Hematopoietic multipotent progenitor cell treated with erythropoietin and hydrocortisone succinate and interleukin-3 and kit ligand, for 4 days (in vitro differentiated cells): ENCODE results near the gene REC114.
"Not testable (repeated sequence)": the region's sequence is repeated elsewhere in the genome, so short reads cannot be mapped to it uniquely, and the experiment has no call there.

Experiments used
- DNase-seq: peaks from one replicate; pipeline ENCODE4 v3.0.0-alpha.2; 2015

Gene REC114

DNA sequence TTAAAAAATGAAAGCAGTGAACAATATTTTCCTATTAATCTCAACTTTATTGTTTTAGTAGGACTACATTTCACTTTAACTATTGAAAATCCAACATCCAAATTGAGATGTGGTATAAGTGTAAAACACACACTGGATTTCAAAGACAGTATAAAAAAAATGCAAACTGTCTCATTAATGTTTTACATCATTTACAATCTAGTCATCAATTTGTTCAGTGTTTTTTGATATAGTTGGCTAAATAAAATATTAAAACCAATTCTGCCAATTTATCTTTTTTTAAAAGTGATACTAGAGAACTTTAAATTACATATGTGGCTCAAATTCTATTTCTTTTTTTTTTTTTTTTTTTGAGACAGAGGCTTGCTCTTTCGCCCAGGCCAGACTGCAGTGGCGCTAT is 95.2 kb downstream of the REC114 start:
- DNase-seq = no peak

- DNase-seq = no peak
Observed at GRCh38 chr15:73538563-73539211, 95.7 kb downstream of the REC114 start.

DNA sequence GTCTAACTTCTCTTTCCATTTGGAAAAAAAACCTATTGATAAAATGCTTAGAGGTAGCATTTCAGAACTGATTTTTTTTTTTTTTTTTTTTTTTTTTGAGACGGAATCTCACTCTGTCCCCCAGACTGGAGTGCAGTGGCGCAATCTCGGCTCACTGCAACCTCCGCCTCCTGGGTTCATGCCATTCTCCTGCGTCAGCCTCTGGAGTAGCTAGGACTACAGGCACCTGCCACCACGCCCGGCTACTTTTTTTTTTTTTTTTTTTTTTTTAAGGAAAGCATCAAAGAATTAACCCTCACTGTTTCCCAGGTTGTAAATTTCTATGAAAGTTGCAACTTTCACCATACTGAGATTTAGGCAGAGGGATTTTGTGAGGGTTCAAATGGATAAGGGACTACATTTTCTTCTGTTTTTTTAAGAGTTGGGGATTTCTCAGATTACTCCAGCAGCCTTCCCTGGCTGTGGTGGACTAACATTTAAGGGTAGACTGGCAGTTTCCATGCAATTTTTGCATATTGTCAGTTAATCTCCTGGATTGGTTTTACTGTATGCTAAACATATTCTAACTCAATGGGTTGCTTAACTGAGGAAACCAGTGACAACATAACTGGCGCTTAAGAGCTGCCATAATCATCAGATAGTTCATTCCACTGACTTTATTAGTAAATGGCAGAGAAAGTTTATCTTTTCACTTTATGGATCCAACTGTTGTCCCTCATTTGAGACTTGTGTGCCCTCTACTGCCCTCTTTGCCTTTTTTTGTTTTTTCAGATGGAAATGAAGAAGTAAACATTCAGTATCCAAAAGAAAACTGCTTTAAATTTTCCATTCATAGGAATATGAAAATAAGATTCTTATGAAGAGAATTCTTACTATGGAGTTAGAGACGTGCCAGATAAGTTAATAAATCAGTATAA is 96.5 kb downstream of the REC114 start:
- DNase-seq = no peak

GRCh38 chr15:73540161-73540560 is 97.2 kb downstream of the REC114 start:
- no peak for DNase-seq

GRCh38 chr15:73541479-73541878 is 98.5 kb downstream of the REC114 start:
- DNase-seq = no peak

DNA sequence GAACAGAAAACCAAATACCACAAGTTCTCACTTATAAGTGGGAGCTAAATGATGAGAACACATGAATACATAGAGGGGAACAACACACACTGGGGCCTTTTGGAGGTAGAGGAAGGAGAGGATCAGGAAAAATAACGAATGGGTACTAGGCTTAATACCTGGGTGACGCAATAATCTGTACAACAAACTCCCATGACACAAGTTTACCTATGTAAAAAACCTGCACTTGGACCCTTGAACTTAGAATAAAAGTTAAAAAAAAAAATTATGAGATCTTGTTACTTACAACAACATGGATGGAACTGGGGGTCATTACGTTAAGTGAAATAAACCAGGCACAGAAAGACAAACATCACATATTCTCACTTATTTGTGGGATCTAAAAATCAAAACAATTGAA is 106.0 kb downstream of the REC114 start:
- DNase-seq = not testable (repeated sequence)

GRCh38 chr15:73550190-73550589 is 107.2 kb downstream of the REC114 start:
- no peak for DNase-seq

DNA sequence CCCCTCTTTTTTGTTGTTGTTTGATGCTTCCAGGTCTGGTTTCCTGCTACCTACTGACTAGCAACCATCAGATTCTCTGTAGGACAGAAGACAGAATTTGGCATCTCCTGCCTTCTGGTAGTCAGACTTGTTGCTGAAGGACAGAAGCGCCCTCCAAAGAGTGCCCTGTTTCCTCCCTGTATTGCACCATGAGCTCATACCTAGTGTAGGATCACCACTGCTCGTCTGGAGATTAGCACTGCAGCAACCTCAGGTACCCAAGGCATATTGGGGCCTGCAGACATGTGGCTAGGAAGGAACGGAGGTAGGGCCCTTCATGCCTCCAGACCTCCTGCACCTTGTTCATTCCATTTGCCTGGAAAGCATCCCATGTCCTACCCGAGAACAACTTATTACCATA is 112.1 kb downstream of the REC114 start:
- no peak for DNase-seq

GRCh38 chr15:73558529-73558928 is 115.6 kb downstream of the REC114 start:
- DNase-seq = no peak

- DNase-seq = peak; percentile 87
Observed at GRCh38 chr15:73560501-73561117, 117.6 kb downstream of the REC114 start.

DNA sequence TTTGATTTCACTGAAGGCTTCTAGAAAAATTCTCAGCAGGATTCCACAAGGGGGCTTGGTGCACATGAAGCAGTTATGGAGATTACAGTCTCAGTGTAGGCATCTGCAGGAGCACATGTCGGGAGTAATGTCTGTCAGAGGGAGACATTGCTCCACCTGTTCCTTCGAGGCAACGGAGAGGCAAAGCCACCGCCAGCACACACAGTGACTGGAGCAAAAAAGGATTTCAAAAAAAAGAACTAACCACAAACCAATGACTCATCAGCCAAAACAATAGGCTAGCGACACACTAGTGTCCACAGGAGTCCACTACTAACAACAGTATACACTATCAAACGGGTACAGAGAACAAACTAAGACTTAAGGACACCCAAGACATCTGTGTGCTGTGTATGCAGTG is 121.3 kb downstream of the REC114 start:
- peak; percentile 83 for DNase-seq

DNA sequence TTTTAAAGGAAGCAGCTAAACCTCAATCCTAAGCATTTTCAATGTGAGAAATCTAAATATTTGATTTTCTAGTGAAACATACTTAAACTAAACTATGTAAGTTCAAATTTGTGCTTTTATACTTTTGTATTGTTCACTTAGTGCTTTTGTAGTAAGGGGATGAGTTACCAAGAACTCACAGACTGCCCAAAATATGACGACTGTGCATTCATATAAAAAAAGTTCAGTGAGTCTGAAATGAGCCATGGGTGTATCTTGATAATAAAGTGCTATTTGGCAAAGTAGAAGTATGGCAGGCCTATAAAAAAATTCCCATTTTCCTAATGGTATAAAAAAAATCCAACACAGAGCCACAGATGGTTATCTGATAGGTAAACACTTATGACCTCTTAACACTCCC is 124.1 kb downstream of the REC114 start:
- DNase-seq = no peak

DNA sequence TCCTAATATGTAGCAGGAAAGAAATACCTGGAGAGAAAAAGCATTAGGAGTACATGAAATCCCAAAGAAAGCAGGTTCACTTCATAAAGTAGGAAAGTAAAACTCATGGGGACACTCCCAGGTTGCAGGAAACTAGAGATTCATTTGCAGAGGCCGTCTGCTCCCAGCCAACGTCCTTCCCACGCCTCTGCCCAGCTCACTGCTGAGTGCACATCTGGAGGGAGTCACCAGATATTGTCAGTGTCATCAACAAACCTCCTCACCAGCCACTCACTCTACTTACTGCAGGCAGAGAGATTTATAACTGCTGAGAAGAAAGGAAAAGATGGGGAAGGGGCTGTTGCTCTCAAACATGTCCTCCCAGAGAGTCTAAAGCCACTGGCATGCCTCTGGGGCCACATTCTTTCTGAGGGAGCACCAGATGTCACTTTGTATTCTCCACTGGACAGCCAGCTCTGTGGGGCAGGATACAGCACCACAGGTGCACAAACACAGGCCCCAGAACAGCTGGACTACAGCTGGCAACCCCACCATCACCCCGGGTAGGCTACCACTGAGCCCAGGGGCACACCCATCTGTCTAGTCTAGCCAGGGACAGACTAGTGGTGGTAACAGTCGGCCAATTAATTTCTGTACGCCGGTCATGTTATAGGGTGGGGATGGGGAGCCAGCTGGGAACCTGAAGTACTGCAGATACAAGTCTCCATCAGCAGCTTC is 125.8 kb downstream of the REC114 start:
- DNase-seq = no peak

GRCh38 chr15:73569361-73569760 is 126.4 kb downstream of the REC114 start:
- peak; percentile 55 for DNase-seq

GRCh38 chr15:73570355-73571032 is 127.5 kb downstream of the REC114 start:
- no peak for DNase-seq

GRCh38 chr15:73571346-73571745 is 128.4 kb downstream of the REC114 start:
- no peak for DNase-seq

- DNase-seq = no peak
Observed at GRCh38 chr15:73572296-73572695, 129.3 kb downstream of the REC114 start.

- DNase-seq = no peak
Observed at GRCh38 chr15:73573037-73573436, 130.1 kb downstream of the REC114 start.

DNA sequence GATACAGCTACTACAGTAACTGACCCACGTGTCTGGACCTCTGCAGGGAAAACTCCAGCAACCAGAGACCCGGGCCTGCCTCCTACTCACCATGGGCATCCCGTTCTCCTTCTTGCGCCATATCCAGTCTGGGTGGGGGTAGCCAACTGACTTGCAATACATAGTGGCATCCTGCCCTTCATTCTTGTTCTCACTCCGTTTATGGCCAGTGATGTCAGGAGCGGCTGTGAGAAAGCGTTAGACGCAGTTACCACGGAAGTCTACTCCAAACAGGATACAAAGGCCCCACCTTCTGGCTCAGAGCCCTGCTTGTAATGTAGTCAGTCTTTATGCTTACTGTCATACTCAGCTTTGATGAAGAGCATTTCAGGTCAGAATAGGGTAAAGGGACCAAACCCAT is 130.6 kb downstream of the REC114 start:
- DNase-seq = no peak

DNA sequence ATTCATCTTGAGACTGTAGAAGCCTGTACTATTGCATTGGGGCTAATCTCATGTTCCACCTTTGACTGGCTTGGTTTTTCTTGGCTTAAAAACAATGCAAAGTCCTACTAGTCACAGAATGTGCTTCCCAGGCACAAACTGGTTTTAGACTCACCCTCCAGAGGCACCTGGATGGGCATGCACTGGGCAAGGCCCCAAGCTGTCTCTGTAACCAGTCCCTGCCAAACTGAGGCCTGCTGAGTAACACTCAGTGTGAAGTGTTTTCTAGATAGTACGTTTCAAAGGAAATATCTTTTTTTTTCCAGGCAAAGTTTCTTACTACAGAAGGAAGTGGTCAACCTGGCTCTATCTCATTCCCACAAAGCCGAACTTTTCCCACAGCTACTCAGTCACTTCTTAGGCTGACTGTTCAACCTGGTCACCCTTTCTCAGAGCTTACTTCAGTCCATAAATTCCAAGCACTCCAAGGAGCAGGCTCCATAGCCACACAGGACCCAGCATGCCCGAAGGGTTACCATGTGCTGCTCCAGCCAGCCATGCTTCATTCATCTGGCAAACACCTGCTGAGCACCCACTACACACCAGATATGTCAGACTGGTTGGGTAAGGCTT is 132.8 kb downstream of the REC114 start:
- DNase-seq = no peak

GRCh38 chr15:73577593-73577992 is 134.6 kb downstream of the REC114 start:
- not testable (repeated sequence) for DNase-seq

DNA sequence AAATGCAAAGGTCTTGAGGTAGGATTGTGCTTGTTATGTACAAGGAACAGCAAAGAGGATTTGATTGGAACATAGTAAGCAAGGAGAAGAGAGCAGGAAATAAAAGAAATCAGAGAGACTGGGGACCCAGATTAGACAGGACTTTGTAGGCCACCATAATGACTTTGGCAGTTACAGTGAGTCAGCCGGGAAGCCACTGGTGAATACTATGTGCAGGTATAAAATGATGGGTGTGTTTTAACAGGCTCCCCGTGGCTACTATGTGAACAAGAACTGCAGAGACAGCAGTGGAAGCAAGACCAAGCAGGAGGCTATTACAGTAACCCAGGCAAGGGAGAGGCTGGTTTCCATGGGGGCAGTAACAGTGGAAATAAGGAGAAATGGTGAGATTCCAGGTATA is 135.1 kb downstream of the REC114 start:
- DNase-seq = no peak
